Endothelial cell of coronary artery (primary cell): ENCODE measurements around the gene SERP1. TPM values are rescaled to one million over a fixed set of nuclear protein-coding genes. Genes with fewer than 3 reads are reported as not detected.

Experiments used
- total RNA-seq: library from RNA; depleted of rRNA; stranded (reverse); fragments of >200 nt; gene quantifications from 2 replicates; pipeline ENCODE4 v1.2.3, GENCODE V29; 2014

Gene SERP1
- total RNA-seq, result 169 and 236 TPM in 2 replicates

GRCh38 chr3:150546226-150547044, at the start of gene SERP1, which contains the start of gene EIF2A:
SERP1 (minus strand) TSS chr3:150546496; CDS start chr3:150546135, 361 bp downstream.
EIF2A (plus strand) TSS chr3:150546787; CDS start chr3:150546803, 16 bp downstream.

Other genes with a start within 250 kb of the SERP1 start
- gene TSC22D2, start 138.2 kb downstream of the SERP1 start, total RNA-seq, result 7.5 and 10.8 TPM in 2 replicates
- 136 and 175 TPM in 2 replicates for gene EIF2A, start 291 bp upstream of the SERP1 start, total RNA-seq
- gene SELENOT, start 56.8 kb upstream of the SERP1 start, total RNA-seq, result 98.5 and 137 TPM in 2 replicates
- gene ERICH6, start 157.4 kb upstream of the SERP1 start, total RNA-seq, result under 0.01 TPM in 1 of 2 replicates, not detected in the other
- gene SIAH2, start 216.7 kb upstream of the SERP1 start, total RNA-seq, result 12.6 and 17.6 TPM in 2 replicates